AG10803 (cell line): ENCODE measurements around the gene RSPH9.
A peak's percentile ranks its signal among the peaks of the same experiment; 100 is the strongest.

ENCODE experiments used
- DNase-seq: peaks from one replicate; pipeline ENCODE4 v3.0.0; 2010; ENCODE audit warnings: low read depth
- H3K4me3 ChIP-seq: 2 replicates; pipeline ENCODE4 v1.5.1; 2011; ENCODE audit warnings: mild to moderate bottlenecking, low read length, control low read depth
- TF ChIP-seq, protein P1 (sequence below): conservative IDR thresholded peaks from 2 replicates; pipeline ENCODE4 v1.5.1; 2011; ENCODE audit warnings: mild to moderate bottlenecking, low read length, control low read depth, inconsistent platforms

RSPH9 gene

DNA sequence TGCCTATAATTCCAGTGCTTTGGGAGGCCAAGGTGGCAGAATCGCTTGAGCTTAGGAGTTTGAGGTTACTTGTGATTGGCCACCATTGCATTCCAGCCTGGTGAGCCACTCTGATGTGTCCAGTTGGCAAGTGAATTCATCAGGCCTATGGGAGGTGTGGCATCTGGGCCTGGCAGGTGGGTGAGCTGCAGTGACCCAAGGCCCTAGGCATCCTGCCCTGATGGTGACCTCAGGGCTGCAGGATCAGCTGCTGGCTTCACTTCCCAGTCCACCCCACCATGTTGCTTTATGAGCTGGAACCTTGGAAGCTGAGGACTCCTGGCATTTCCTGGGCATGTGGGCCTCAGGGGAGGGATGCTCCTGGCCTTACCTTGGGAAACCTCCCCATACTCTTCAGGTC lies 20.5 kb downstream of the RSPH9 start:
- no peak overlapping the region for H3K4me3 ChIP-seq
- peak; percentile 58 for DNase-seq
- TF ChIP-seq, protein P1, sequence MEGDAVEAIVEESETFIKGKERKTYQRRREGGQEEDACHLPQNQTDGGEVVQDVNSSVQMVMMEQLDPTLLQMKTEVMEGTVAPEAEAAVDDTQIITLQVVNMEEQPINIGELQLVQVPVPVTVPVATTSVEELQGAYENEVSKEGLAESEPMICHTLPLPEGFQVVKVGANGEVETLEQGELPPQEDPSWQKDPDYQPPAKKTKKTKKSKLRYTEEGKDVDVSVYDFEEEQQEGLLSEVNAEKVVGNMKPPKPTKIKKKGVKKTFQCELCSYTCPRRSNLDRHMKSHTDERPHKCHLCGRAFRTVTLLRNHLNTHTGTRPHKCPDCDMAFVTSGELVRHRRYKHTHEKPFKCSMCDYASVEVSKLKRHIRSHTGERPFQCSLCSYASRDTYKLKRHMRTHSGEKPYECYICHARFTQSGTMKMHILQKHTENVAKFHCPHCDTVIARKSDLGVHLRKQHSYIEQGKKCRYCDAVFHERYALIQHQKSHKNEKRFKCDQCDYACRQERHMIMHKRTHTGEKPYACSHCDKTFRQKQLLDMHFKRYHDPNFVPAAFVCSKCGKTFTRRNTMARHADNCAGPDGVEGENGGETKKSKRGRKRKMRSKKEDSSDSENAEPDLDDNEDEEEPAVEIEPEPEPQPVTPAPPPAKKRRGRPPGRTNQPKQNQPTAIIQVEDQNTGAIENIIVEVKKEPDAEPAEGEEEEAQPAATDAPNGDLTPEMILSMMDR, result no peak

- H3K4me3 ChIP-seq, result no peak overlapping the region
- DNase-seq, result no peak
- TF ChIP-seq, protein P1, result no peak
These were observed 21.5 kb downstream of the RSPH9 start for GRCh38 chr6:43666196-43666920.

DNA sequence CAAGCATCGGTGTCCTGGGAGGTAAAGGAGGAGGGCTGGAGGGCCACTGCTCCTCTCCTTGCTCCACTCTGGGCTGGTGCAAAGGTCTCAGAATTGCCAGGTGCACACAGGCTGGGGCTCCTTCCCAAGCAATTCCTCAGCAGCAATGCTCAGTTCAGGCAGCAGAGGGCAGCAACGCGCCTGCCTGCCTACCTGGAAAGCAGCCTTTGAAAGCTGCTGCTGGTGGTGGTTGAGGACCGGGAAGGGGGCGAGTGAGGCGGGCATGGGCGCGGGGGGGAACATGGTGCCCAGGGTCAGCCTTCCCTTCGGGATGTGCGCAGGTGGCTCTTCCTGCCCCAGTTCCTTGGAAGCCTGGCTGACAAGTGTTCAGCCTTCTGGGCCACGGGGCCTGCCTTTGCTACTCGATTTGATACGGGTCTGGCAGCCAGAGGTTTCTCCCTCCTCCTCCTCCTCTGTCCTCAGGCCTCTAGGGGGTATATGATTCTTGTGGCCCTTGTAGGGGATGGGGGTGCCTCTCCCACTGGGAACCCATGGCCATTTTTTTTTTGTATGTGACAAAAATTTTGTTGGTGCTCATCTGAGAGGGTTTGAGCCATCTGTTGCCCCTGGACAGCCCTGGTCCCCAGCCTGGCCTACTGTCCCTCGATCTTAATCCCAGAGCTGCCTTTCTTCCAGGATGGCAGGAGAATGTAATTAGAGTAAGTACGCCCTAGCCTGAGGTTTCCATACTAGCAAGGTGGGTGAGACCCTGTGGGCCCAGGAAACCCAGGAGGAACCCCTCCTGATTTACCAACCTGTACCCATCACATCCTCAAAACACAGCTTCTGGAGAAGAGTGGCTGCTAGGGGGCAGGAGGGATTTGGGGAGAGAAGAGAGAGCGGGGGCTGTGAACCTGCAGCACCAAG lies 22.7 kb downstream of the RSPH9 start:
- DNase-seq, result peak; percentile 55
- H3K4me3 ChIP-seq, result no peak overlapping the region
- TF ChIP-seq, protein P1, result peak; percentile 94

- no peak overlapping the region for H3K4me3 ChIP-seq
- peak; percentile 55 for DNase-seq
- TF ChIP-seq, protein P1, result peak; percentile 57
These were observed 23.6 kb downstream of the RSPH9 start for GRCh38 chr6:43668151-43669028.

DNA sequence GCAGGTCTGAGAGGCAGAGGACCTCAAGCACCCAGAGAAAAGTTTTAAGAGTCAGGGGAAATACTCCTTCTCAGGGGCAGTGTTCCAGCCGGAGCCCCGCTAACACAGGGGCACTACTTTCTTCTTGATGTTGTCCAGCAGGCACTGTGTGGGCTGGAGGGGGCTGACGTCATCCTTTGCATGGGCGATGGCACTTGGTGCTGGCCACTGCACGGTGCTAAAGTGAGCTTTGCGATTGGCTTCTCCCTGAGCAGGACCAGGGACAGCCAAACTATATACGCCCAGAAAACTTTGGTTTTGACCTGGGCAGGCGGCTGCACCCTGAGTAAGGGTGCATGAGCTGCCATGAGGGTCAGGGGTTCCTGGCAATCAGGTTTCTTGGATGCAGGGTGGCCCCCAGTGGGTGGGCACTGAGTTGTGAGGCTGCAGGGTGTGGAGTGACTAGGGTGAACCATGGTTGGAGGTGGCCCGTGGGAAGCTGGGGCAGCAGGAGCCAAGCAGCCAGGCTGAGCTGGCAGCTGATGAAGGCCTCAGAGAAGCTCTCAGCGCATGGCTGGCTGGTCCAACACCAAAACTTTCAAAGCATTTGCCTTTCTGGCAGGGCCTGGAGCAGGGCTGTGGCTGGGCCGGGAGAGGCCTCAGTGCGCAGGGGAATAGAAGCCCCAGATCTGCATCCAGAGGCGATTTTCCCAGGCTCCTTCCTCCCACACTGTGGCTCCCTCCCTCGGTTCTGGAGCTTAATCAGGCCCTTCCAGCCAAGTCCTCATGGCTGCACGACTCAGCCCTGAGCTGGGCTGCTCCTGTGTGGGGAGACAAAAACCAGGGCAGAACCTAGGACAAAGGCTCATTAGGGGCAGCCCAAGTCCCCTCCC lies 24.4 kb downstream of the RSPH9 start:
- TF ChIP-seq, protein P1, result 0 out of 2 replicates have a peak, but pooled peaks have one; percentile 3
- DNase-seq, result peak; percentile 64
- H3K4me3 ChIP-seq, result no peak overlapping the region
